ENCODE measurements around the gene ACSL1.

DNA sequence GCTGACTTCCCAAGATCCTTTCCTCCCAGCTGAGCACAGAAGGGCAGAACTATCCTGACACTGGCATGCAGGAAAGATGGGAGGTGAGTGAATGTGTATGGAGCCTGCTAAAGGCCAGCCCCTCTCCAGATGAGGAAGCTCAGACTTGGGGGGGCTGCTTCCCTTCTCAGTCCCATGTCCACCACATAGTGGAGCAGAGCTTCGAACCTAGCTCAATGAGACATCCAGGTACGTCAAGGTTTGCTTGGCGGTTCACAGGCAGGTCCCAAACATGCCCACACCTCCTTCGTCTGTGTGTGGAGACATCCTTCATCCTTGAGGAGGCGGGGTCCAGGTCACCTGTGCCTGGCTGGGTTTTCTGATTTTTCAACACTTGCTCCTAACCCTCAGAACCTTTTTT, 31.3 kb downstream of the ACSL1 start:
- no peak for TF ChIP-seq EZH2 (IDR thresholded peaks at IDR 0.05; ENCODE audit: insufficient read depth, poor library complexity, severe bottlenecking)
- TF ChIP-seq EZH2phosphoT487 (IDR thresholded peaks at IDR 0.05; ENCODE audit: insufficient read depth, low read depth): no peak
